ENCODE measurements around the gene NUCB2. TPM values are rescaled to one million over a fixed set of nuclear protein-coding genes. Genes with fewer than 3 reads are reported as not detected.
A peak's percentile ranks its signal among the peaks of the same experiment; 100 is the strongest.
"Not testable (repeated sequence)": the region's sequence is repeated elsewhere in the genome, so short reads cannot be mapped to it uniquely, and the experiment has no call there.

Gene NUCB2
- total RNA-seq, 1 experiment from 2014 or later: 66.6 TPM

GRCh38 chr11:17230867-17231851, 45.4 kb upstream of the NUCB2 start:
- Histone ChIP-seq H3K36me3 (ENCODE audit: control insufficient read depth, insufficient read depth, low read length) (no peaks in the 10 kb centered on the region), H3K4me1 (no peaks in the 10 kb centered on the region), H3K27me3 (replicated peaks; ENCODE audit: control insufficient read depth, insufficient read depth, low read length) (no peaks in the 10 kb centered on the region), H3K9me3 (no peaks in the 10 kb centered on the region), H3K4me3 (ENCODE audit: low read depth, low read length) (no peak overlapping the region)
- Mint-ChIP-seq H3K4me3 (ENCODE audit: unreplicated experiment) (no peak overlapping the region), H3K36me3 (ENCODE audit: insufficient read depth, unreplicated experiment) (no peaks in the 10 kb centered on the region), H3K27me3 (ENCODE audit: insufficient read depth, unreplicated experiment) (no peaks in the 10 kb centered on the region), H3K4me1 (ENCODE audit: low read depth, unreplicated experiment) (peaks cover 6% of the 10 kb centered on the region), H3K27ac (ENCODE audit: unreplicated experiment) (no peak overlapping the region), H3K9me3 (ENCODE audit: unreplicated experiment) (no peaks in the 10 kb centered on the region)
- no peak for DNase-seq
- intact Hi-C loops (cut with micrococcal nuclease; ENCODE audit: unreplicated experiment): loop anchor here (1.0 to 2.0 kb wide), 3 partner anchors 122 to 242 kb away; no protein-coding TSS in a partner anchor
- TF ChIP-seq CTCF (IDR thresholded peaks at IDR 0.05; ENCODE audit: insufficient read depth in 1 of 2, low read depth in 1 of 2, low read length in 1 of 2, severe bottlenecking in 1 of 2, unreplicated experiment in 1 of 2): no peak
- ChIA-PET CTCF (no interaction called here), POLR2A (no interaction called here)
- BruUV-seq (replicated peaks): no TSS peak

GRCh38 chr11:17233101-17233500, 43.4 kb upstream of the NUCB2 start:
- H3K4me3 Mint-ChIP-seq (ENCODE audit: unreplicated experiment): no peak overlapping the region
- H3K9me3 Mint-ChIP-seq (ENCODE audit: unreplicated experiment): no peaks in the 10 kb centered on the region
- no peaks in the 10 kb centered on the region for H3K9me3 ChIP-seq
- no peaks in the 10 kb centered on the region for H3K36me3 ChIP-seq (ENCODE audit: control insufficient read depth, insufficient read depth, low read length)
- H3K27ac Mint-ChIP-seq (ENCODE audit: unreplicated experiment): no peak overlapping the region
- TF ChIP-seq CTCF (IDR thresholded peaks at IDR 0.05; ENCODE audit: insufficient read depth in 1 of 2, low read depth in 1 of 2, low read length in 1 of 2, severe bottlenecking in 1 of 2, unreplicated experiment in 1 of 2): no peak
- no TSS peak for BruUV-seq (replicated peaks)
- no peak overlapping the region for H3K4me3 ChIP-seq (ENCODE audit: low read depth, low read length)
- intact Hi-C loops (cut with micrococcal nuclease; ENCODE audit: unreplicated experiment): no loop called here
- DNase-seq: no peak
- H3K36me3 Mint-ChIP-seq (ENCODE audit: insufficient read depth, unreplicated experiment): no peaks in the 10 kb centered on the region
- H3K4me1 Mint-ChIP-seq (ENCODE audit: low read depth, unreplicated experiment): peaks cover 6% of the 10 kb centered on the region
- CTCF ChIA-PET: no interaction called here
- POLR2A ChIA-PET: no interaction called here
- H3K27me3 ChIP-seq (replicated peaks; ENCODE audit: control insufficient read depth, insufficient read depth, low read length): no peaks in the 10 kb centered on the region
- no peaks in the 10 kb centered on the region for H3K27me3 Mint-ChIP-seq (ENCODE audit: insufficient read depth, unreplicated experiment)
- peaks cover under 1% of the 10 kb centered on the region for H3K4me1 ChIP-seq

- Mint-ChIP-seq H3K27ac (ENCODE audit: unreplicated experiment) (no peak overlapping the region), H3K36me3 (ENCODE audit: insufficient read depth, unreplicated experiment) (no peaks in the 10 kb centered on the region), H3K4me1 (ENCODE audit: low read depth, unreplicated experiment) (no peaks in the 10 kb centered on the region), H3K27me3 (ENCODE audit: insufficient read depth, unreplicated experiment) (no peaks in the 10 kb centered on the region), H3K4me3 (ENCODE audit: unreplicated experiment) (no peak overlapping the region), H3K9me3 (ENCODE audit: unreplicated experiment) (no peaks in the 10 kb centered on the region)
- POLR2A ChIA-PET: no interaction called here
- Histone ChIP-seq H3K36me3 (ENCODE audit: control insufficient read depth, insufficient read depth, low read length) (no peaks in the 10 kb centered on the region), H3K9me3 (no peaks in the 10 kb centered on the region), H3K4me1 (peaks cover 9% of the 10 kb centered on the region), H3K4me3 (ENCODE audit: low read depth, low read length) (no peak overlapping the region), H3K27me3 (replicated peaks; ENCODE audit: control insufficient read depth, insufficient read depth, low read length) (no peaks in the 10 kb centered on the region)
- BruUV-seq (replicated peaks): no TSS peak
- TF ChIP-seq CTCF (IDR thresholded peaks at IDR 0.05; ENCODE audit: insufficient read depth in 1 of 2, low read depth in 1 of 2, low read length in 1 of 2, severe bottlenecking in 1 of 2, unreplicated experiment in 1 of 2): no peak
- CTCF ChIA-PET: no interaction called here
- intact Hi-C loops (cut with micrococcal nuclease; ENCODE audit: unreplicated experiment): loop anchor here (5.0 kb wide), 1 partner anchor 39 kb away; the partner anchor contains the start of gene NUCB2
- peak in 1 of 2 experiments; percentile 10 for DNase-seq
Measured at GRCh38 chr11:17238377-17238776, 38.2 kb upstream of the NUCB2 start.

- H3K4me1 Mint-ChIP-seq (ENCODE audit: low read depth, unreplicated experiment); CTCF ChIA-PET; H3K27me3 Mint-ChIP-seq (ENCODE audit: insufficient read depth, unreplicated experiment): not testable (repeated sequence)
Measured at GRCh38 chr11:17239927-17240326, 36.6 kb upstream of the NUCB2 start.

More at GRCh38 chr11:17239927-17240326, 36.6 kb upstream of the NUCB2 start:
- POLR2A ChIA-PET; BruUV-seq (replicated peaks); H3K4me3 ChIP-seq (ENCODE audit: low read depth, low read length); DNase-seq; H3K27me3 ChIP-seq (replicated peaks; ENCODE audit: control insufficient read depth, insufficient read depth, low read length); H3K36me3 Mint-ChIP-seq (ENCODE audit: insufficient read depth, unreplicated experiment); H3K9me3 Mint-ChIP-seq (ENCODE audit: unreplicated experiment); H3K9me3 ChIP-seq; H3K4me1 ChIP-seq; H3K27ac Mint-ChIP-seq (ENCODE audit: unreplicated experiment); H3K4me3 Mint-ChIP-seq (ENCODE audit: unreplicated experiment); H3K36me3 ChIP-seq (ENCODE audit: control insufficient read depth, insufficient read depth, low read length): not testable (repeated sequence)
- intact Hi-C loops (cut with micrococcal nuclease; ENCODE audit: unreplicated experiment): loop anchor here (5.0 kb wide), 1 partner anchor 37 kb away; the partner anchor contains the start of gene NUCB2

Data from Caco-2 (cell line).